H54 (cell line): ENCODE data around the gene CHMP1A.

ENCODE experiments used
- DNase-seq: peaks from one replicate; pipeline ENCODE4 v3.0.0; 2011; ENCODE audit warnings: low spot score, mixed read lengths; ENCODE audit not compliant: insufficient read length
- FAIRE-seq: peaks from 3 replicates; lab custom pipeline; 2011; peaks lifted over from hg19 to GRCh38; lab: Jason Lieb, UNC
- POLR2A ChIP-seq: IDR thresholded peaks from 2 replicates; pipeline ENCODE4 v1.6.1; 2011; ENCODE audit warnings: low read depth, mild to moderate bottlenecking, low read length

CHMP1A gene

GRCh38 chr16:89604764-89605163, 52.7 kb downstream of the CHMP1A start:
- no peak for DNase-seq
- no peak for FAIRE-seq

DNA sequence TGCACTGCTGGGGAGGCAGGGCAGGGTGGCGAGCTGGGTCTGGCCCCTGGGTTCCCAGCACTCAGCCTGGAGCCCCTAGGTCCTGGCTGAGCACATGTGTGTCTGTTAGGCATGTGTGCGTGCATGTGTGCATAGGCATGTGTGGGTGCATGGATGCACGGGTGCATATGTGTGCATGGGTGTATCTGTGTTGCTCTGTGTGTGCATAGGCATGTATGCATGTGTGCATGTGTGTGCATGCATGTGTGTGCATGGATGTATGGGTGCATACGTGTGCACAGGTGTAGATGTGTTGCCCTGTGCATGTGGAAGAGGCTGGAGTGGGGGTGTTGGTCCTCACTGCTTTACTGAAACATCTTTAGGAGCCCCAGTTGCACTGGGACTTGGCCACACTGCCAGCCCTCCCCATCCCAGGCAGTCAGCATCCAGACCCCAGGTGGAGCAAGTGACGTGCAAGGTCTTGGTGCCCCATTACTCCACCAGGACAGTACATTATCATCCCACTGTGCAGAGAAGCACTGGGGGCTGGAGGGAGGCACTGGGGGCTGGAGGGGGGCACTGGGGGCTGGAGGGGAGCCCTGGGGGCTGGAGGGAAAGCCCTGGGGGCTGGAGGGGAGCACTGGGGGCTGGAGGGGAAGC, 54.4 kb downstream of the CHMP1A start:
- FAIRE-seq (no peak), DNase-seq (no peak)
- no peak for TF ChIP-seq POLR2A

More at GRCh38 chr16:89604764-89605163, 52.7 kb downstream of the CHMP1A start:
- no peak for TF ChIP-seq POLR2A

- TF ChIP-seq POLR2A = no peak
- FAIRE-seq = no peak
- peak; percentile 93 for DNase-seq
Observed at GRCh38 chr16:89602273-89602951, 55.1 kb downstream of the CHMP1A start.

GRCh38 chr16:89601906-89602272, 55.6 kb downstream of the CHMP1A start:
- TF ChIP-seq POLR2A = no peak
- FAIRE-seq (no peak), DNase-seq (no peak)

GRCh38 chr16:89600956-89601355, 56.6 kb downstream of the CHMP1A start:
- TF ChIP-seq POLR2A = no peak
- DNase-seq (no peak), FAIRE-seq (no peak)

- FAIRE-seq (no peak), DNase-seq (no peak)
- TF ChIP-seq POLR2A = no peak
Observed at GRCh38 chr16:89600427-89600826, 57.1 kb downstream of the CHMP1A start.

DNA sequence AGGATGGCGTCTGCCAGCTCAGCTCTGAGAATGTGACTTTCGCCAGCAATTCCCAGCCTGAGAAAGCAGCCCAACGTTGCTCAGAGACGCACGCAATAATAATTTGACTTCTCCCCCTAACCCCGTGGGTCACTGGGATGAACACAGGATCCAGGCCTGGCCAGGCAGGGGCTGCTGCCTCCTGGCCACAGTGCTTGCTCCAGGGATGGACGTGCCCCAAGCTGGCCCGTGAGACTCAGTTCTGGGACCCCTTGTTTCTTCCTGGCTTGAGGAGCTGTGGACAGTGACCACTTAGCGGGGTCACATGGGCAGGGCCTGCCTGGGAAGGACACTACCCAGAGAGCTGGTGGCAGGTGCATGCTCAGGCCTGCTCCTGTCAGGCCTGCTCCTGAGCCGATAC, 57.6 kb downstream of the CHMP1A start:
- no peak for TF ChIP-seq POLR2A
- FAIRE-seq (no peak), DNase-seq (no peak)

GRCh38 chr16:89599451-89599858, 58.1 kb downstream of the CHMP1A start:
- TF ChIP-seq POLR2A = no peak
- FAIRE-seq (no peak), DNase-seq (peak; percentile 71)

GRCh38 chr16:89598199-89598598, 59.3 kb downstream of the CHMP1A start:
- no peak for TF ChIP-seq POLR2A
- FAIRE-seq = no peak
- peak; percentile 60 for DNase-seq

DNA sequence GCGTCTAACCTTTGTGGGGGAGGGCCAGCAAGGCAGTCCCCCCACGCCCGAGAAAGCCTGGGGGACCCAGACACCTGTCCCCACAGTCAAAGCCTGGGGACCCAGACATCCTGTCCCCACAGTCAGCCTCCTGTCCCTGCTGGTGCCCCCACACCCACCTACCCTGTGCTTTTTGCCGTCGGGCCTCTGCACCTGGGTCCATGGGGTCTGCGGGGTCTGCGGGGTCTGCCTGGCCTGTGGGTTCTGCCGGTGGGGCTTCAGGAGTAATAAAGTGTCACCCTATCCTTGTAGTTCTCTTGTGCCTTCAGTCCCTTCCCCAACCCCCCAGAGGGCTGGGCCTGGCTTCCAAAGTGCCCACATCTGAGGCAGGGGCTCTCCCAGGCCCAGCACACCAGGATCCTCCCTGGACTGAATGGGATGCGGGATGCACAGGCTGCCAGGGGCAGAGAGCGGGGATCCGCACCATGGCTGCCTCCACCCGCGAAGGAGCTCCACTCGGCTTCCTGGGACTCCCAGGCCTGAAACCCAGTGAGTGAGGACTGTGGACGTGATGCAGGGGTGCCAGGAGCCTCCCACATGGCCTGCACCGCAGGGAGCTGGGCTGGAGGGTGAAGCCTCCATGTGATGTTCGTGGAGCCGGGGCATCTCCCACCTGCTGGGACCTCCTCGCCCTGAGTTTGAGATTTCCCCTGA, 60.4 kb downstream of the CHMP1A start:
- no peak for TF ChIP-seq POLR2A
- no peak for FAIRE-seq
- peak; percentile 73 for DNase-seq

- FAIRE-seq (no peak), DNase-seq (no peak)
- TF ChIP-seq POLR2A = no peak
Observed at GRCh38 chr16:89596061-89596689, 61.3 kb downstream of the CHMP1A start.

DNA sequence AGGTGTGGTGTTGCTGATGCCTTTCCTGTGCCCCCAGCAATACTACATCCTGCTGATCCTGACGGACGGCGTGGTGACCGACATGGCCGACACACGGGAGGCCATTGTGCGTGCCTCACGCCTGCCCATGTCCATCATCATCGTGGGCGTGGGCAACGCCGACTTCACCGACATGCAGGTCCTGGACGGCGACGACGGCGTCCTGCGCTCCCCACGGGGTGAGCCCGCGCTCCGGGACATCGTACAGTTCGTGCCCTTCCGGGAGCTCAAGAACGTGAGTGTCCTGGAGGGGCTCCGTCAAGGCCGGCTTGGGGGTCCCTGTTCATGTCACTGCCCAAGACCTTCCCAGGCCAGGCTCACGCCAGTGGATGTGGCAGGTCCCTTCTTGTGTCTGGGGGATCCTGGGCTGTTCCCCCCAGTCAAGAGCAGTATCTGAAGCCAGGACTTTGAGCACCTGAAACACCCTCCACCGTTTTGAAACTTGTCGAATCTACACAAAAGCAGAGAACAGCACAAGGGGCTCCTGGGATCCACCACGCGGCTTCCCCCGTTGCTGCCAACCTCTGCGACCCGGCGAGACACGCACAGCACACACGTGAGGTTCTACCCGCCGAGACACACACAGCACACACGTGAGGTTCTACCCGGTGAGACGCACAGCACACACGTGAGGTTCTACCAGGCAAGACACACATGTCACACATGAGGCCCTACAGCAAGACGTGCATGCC, 62.0 kb downstream of the CHMP1A start:
- FAIRE-seq (no peak), DNase-seq (no peak)
- no peak for TF ChIP-seq POLR2A
